NCI-H2029 (cell line): ENCODE measurements around the gene PUS1.
A peak's percentile ranks its signal among the peaks of the same experiment; 100 is the strongest.

Experiments
- DNase-seq: peaks from one replicate; lab custom pipeline; 2025; lab: John Stamatoyannopoulos, UW

The PUS1 gene

GRCh38 chr12:131915823-131916222 is 13.3 kb upstream of the PUS1 start:
- DNase-seq = no peak

DNA sequence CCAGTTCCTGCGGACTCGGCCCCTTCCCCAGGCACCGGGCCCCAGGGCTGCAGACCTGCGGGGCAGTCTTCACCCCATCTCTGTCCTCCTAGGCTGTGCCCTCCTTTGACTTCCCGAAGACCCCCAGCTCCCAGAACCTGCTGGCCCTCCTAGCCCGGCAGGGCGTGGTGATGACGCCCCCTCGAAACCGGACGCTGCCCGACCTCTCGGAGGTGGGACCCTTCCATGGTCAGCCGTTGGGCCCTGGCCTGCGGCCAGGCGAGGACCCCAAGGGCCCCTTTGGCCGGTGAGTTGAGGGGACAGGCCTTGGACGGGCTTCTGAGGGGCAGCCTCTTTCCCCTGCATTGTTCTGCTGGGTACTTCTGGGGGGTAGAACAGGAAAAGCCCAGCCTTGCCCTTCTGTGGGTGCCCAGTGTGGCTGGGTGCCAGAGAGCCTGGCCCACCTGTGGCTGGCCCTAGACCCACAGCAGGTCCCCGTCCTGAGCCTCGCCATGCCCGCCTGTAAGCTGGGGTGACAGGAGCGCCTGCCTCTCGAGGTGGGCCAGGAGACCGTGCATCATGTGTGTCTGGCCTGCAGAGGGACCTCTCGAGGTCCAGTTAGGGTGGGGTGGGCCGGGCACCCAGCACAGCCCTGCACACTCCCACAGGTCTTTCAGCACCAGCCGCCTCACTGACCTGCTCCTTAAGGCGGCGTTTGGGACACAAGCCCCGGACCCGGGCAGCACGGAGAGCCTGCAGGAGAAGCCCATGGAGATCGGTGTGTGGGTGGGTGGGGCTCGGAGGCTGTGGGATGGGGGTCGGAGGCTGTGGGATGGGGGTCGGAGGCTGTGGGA is 12.6 kb upstream of the PUS1 start:
- no peak for DNase-seq

- DNase-seq = no peak
These were observed 11.9 kb upstream of the PUS1 start for GRCh38 chr12:131917139-131917710.

GRCh38 chr12:131917711-131918306 is 11.3 kb upstream of the PUS1 start:
- DNase-seq = no peak

DNA sequence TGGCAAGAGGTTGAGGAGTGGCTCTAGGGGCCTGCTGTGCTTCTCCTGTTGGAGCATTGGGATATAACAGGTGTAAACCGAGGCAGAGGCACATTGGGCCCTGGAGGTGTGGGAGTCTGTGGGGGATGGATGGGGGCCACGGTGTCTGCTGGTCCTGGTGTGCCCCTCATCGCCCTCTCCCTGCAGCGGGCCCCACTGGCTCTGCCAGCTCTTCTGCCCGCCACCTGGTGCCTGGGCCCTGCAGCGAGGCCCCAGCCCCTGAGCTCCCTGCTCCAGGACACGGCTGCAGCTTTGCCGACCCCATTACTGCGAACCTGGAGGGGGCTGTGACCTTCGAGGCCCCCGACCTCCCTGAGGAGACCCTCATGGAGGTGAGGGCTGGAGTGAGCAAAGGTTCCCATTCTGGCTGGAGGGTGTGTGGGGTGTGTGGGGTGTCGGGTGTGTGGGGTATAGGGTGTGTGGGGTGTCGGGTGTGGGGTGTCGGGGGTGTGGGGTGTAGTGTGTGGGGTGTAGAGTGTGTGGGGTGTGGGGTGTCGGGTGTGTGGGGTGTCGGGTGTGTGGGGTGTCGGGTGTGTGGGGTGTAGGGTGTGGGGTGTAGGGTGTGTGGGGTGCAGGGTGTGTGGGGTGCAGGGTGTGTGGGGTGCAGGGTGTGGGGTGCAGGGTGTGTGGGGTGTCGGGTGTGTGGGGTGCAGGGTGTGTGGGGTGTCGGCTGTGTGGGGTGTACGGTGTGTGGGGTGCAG is 10.6 kb upstream of the PUS1 start:
- DNase-seq = no peak

- DNase-seq = no peak
These were observed 10.1 kb upstream of the PUS1 start for GRCh38 chr12:131919051-131919347.

DNA sequence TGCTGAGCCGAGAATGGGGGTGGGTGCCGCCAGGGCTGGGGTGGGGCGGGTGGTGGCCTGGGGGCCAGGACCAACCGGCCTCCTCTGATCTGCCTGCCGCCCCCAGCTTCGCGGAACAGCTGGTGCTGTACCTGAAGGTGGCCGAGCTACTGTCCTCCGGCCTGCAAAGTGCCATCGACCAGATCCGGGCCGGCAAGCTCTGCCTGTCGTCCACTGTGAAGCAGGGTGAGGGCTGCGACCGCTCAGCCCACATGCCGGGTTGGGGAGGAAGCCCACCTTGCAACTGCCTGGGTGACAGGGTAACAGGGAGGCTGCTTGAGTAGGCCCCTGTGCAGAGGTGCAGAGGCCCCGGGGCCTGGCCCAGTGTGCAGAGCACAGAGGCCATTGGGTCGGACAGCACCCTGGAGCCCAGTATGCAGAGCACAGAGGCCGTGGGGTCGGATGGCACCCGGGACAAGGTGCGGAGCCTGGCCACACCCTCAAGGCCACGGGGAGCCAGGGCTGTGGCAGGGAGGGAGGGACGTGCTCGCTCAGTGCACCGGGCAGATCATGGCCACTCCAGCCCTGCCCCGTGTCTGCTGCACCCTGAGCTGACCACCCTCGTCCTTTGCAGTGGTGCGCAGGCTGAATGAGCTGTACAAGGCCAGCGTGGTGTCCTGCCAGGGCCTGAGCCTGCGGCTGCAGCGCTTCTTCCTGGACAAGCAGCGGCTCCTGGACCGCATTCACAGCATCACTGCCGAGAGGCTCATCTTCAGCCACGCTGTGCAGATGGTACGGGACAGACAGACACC is 9.5 kb upstream of the PUS1 start:
- DNase-seq = no peak

GRCh38 chr12:131920157-131920508 is 8.9 kb upstream of the PUS1 start:
- DNase-seq = no peak

- no peak for DNase-seq
These were observed 7.9 kb upstream of the PUS1 start for GRCh38 chr12:131920902-131921840.

- DNase-seq = no peak
These were observed 7.0 kb upstream of the PUS1 start for GRCh38 chr12:131921866-131922769.

- DNase-seq = no peak
These were observed 6.3 kb upstream of the PUS1 start for GRCh38 chr12:131922772-131923171.

DNA sequence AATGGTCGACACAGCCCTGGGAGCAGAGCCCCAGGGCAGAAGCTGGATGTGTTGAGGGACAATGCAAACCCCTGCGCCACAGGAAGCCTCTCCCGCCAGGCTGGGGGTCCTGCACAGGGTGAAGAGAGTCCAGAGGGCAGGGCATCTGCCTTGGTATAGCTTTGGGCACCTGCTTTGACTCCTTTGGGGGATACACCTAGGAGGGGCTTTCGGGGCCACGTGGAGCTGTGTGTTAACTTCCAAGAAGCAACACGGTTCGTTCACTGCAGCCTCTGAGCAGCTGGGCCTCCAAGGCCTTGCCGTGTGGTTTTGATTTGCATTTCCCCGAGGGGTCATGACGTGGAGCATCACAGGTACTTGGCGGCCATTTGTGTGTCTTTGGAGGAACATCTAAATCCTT is 5.8 kb upstream of the PUS1 start:
- no peak for DNase-seq

- DNase-seq = peak; percentile 20
These were observed 1.7 kb upstream of the PUS1 start for GRCh38 chr12:131927110-131928079.

DNA sequence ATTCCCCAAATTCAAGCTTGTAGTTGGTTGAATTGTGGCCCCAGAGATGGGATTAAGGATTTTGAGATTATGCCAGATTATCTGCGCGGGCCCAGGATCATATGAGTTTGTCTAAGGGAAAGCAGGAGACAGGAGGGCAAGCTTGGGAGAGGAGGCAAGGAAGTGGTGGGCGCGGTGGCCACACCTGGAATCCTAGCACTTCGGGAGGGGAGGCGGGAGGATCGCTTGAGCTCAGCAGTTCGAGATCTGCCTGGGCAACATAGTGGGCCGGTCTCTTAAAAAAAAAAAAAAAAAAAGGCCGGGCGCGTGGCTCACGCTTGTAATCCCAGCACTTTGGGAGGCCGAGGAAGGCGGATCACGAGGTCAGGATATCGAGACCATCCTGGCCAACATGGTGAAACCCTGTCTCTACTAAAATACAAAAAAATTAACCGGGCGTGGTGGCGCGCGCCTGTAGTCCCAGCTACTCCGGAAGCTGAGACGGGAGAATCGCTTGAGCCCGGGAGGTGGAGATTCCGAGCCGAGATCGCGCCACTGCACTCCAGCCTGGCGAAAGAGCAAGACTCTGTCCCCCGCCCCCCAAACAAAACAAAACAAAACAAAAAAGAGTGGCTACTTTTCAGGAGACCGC is 881 bp upstream of the PUS1 start:
- DNase-seq = no peak

DNA sequence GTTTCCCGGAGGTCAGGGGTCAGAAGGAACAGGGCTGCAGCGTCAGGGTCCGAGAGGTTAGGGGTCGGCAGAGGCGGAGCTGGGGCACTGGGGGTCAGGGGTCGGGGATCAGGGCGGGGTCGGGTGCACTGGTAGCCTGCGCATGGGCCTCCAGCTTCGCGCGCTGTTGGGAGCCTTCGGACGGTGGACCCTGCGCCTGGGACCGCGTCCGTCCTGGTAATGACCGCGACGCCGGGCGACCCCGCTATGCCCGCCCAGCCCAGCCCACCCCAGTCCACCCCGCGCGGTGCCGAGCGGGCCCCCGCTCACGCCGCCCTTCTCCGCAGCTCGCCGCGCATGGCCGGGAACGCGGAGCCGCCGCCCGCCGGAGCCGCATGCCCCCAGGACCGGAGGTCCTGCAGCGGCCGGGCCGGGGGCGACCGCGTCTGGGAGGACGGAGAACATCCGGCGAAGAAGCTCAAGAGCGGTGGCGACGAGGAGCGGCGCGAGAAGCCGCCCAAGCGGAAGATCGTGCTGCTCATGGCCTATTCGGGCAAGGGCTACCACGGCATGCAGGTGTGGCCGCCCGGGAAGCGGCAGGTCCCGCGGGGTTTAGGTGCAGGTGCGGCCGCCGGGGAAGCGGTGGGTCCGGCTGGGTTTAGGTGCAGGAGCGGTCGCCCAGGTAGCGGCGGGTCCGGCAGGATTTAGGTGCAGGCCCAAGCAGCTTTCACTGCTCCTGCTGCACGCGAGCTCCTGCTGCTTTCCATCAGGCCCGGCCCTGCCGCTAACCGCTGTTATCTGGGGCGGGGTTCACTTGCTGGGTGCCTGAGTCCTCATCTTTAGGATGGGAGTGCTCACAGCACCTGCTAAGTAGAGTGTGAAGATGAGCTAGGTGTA is 743 bp downstream of the PUS1 start:
- DNase-seq = no peak

GRCh38 chr12:131930510-131930909 is 1.4 kb downstream of the PUS1 start:
- DNase-seq = no peak

GRCh38 chr12:131933387-131933786 is 4.3 kb downstream of the PUS1 start:
- DNase-seq = no peak
